Measurements from ENCODE around the gene PLXNA2.

Gene PLXNA2

DNA sequence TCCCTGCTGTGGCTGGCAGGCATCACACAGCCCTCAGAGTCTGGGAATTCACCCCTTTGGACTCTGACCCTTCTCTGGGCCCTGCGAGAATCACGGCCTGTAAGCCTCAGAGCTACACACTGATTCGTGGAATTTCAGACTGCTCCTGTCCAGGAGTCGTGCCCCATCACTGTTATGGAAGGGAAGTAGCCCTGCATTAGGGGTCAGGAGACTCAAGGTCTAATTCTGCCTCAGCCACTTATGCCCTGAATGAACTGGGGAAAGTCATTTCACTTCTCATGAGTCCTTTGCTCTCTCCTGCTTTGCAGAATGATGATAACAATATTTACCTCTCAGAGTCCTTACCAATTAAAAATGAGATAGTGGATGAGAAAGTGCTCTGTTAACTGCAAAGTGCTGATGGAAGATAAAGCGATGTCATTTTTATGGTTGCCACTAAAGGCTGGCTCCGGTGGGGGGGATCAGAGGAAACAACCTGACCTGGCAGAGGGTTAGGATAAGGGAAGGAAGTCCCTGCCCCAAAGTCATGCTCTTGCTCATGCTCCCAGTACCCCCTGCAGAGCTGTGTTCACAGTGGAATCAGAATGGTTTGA, 184.7 kb downstream of the PLXNA2 start:
- no peak for DNase-seq

GRCh38 chr1:208058756-208059155, 185.4 kb downstream of the PLXNA2 start:
- no peak for DNase-seq

DNA sequence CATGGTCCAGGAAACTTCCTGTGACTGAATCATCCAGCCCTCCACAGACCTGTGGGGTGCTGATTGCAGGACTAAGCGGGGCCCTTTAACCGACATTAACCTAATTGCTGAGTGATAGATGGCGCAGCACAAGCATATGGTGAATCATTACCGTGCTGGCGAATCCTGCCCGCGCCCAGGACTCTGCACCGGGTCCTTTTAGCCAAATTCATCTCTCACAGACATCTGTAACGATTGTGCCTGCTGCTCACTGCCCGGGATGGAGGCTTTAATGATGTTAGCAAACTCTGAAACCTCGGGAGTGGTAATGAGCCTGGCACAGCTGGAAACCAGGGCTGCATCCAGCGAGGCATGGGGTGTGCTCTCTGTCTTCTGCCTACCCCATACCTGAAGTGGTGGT, 185.9 kb downstream of the PLXNA2 start:
- no peak for DNase-seq

GRCh38 chr1:208057056-208057455, 187.1 kb downstream of the PLXNA2 start:
- no peak for DNase-seq

GRCh38 chr1:208055535-208055934, 188.6 kb downstream of the PLXNA2 start:
- no peak for DNase-seq

DNA sequence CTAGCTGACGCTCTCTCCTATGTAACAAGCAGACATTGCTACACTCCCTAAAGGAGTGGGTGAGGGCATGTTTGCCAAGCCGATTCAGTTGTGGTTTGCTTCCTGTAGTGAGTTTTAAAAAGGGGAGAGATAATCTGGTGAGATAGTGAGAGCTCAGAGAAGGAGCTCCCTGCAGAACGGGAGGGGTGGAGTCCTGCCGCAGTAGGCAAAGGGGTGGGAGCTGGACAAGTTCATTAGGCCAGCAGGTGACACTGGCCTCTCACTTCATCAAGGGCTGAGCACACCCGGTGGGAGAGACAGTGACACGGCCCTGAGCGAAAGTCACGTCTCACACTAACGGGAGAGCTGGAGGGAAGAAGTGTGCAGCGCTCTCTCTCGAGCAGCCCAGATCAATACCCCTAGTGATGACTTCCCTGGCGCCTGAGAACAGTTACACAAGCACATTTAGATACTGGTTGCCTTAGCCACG, 189.2 kb downstream of the PLXNA2 start:
- no peak for DNase-seq

GRCh38 chr1:208054485-208054884, 189.7 kb downstream of the PLXNA2 start:
- DNase-seq: no peak

GRCh38 chr1:208053661-208054060, 190.5 kb downstream of the PLXNA2 start:
- DNase-seq: no peak

- DNase-seq: no peak
These were observed 191.2 kb downstream of the PLXNA2 start for GRCh38 chr1:208052926-208053407.

DNA sequence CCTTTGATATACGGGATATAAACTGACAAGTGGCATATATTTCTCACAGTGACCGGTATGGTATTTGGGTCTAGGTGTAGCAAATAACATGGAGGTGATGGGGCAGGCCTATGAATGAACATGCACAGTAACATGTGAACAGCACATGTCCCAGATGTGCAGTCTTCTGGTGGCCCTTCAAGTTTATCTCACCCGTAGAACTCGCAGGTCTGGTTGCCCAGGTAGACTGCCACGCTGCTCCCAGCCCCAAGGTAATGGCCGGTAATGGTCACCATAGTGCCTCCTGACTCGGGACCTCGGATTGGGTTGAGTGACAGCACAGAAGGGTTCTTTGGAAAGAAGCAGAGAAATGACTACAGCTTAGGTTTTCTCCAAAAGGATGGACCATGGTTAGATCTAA, 192.0 kb downstream of the PLXNA2 start:
- no peak for DNase-seq

- no peak for DNase-seq
These were observed 192.5 kb downstream of the PLXNA2 start for GRCh38 chr1:208051651-208052050.

DNA sequence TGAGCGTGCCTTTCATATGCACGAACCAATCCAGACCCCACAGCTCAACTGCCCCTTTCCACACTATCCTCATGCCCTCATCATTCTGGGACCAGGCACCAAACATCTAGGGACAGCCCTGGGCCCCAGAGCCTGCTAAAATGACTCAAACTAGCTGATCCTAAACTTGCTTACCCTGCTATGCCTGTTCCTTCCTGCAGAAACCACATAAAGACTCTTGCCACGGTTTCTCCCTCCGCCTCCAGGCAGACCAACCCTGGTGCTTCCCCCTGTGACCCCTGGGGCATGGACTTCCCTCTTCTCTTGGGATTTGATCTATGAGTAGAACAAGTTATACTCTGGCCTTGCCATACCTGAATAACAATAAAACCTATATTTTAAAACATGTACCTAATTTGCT, 195.3 kb downstream of the PLXNA2 start:
- no peak for DNase-seq

- DNase-seq: no peak
These were observed 196.2 kb downstream of the PLXNA2 start for GRCh38 chr1:208047975-208048374.

DNA sequence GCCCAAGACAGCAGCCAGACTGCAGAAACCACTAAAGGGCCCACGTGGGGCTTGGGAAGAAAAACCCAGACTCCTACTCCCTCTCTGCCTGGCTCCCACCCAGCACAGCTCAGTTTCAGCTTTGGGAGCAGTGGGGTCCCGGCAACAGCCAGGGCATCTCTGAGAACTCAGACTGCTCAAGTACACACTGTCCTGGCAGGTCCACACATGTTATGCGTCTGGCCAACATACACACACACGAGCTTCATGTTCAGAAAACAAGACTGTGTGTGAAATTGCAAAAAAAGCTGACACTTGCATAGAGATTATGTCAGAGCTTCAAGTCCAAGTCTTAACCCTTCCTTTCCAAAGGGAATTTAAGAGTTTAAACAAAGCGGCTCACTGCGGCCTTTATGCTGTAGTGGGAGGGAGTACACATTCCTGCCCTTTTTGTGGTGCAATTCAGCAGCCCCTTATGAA, 196.7 kb downstream of the PLXNA2 start:
- no peak for DNase-seq

- no peak for DNase-seq
These were observed 198.5 kb downstream of the PLXNA2 start for GRCh38 chr1:208045463-208046260.

DNA sequence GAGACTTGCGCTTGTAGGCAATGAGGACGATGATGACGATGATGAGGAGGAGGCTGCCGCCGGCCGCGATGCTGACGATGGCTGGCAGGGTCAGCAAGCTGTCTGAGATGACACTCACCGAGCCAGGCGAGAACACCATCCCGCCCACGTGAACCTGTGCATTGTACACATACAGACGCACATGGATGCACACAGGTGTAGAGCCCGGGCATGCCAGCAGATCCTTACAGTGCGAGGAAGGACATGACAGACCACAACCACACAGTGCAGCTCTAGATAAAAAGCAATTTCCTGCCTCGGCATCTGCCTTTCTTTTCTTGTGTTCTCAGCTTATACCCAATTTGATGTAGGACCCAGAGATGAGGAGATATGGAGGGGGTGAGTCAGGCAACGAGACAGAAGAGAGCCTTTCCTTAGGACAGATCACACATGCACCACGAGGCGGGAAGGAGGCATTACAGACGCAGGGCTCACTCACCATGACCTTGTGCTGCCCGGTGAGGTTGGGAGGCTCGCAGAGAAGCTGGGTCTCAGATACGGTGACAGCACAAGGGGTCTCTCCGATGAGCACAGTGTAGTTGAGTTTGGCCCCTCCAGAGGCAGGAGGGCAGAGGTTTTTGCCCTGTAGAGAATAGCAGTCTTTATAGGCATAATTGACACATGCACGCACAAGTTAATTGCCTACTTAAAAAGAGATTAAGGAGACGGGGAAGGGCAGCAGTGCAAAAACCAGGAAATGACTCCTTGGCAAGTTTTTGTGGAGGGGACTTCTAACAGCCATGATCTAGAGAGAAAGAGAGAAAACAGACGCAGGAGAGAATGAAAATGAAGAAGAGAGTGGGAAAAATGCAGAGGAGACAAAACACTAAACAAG, 199.4 kb downstream of the PLXNA2 start:
- no peak for DNase-seq

DNA sequence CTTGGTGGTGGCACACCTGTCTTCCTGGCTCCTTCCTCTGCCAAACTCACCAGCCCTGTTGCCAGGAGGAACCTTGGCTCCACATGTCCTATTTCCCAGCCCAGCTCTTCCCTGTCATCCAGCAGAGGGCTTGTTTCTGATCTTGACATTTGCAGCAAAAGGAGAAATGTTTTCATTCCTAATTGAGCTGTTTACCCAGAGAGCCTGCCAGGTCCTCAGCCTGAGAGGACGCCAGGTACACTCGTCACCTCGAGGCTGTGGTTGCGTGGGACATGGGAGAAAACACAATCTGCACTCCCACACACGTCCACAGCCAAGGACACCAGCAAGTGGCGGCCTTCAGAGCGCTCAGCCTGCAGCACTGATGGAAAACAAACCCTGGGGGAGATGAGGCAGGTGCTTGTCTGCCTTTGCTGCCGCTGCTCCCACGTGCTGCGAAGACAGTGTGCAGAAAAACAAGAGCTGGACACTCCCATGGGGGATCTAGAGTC, 200.4 kb downstream of the PLXNA2 start:
- no peak for DNase-seq

DNA sequence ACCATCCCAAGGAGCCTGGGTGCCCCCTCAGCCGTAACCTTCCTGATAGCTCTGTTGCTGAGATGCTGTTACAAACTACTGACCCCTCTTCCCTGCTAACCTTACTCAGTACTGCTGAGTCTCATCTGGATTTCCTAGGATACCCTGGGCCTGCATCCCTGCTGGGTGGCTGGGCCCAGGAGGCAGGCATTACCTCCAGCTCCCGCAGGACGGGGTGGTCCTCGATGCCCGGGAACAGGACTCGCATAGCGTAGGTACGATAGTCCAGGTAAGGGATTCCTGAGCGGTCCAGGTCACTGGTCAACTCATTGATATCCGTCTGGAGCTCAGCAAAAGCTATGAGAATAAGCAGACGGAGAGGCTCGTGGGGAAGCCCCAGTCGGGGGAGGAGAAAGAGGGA, 201.3 kb downstream of the PLXNA2 start:
- DNase-seq: no peak

DNA sequence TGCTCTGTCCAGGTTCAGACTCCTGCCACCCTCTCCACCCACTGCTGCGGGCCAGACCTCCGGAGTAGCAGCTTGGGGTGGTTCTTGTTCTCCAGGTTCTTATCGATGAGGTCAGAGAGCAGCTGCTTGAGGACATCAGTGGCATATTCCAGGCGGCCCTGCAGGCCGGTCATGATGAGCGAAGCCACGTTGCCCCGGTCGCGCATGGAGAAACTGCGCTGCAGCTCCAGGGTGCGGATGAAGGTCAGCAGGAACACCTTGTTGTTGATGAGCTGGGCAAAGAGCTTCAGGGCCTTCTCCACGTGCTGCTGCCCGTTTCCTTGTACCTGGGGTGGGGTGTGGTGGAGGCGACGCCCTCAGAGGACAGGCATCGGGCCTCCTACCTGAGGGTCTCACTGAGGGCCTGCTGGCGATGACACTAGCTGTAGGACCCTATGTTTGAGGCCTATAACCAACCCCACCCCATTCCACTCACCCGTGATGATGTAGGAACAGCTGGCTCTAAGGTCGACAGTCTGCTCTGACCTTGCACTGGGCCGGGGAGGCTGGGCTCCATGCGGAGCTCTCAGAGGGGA, 202.1 kb downstream of the PLXNA2 start:
- no peak for DNase-seq

DNA sequence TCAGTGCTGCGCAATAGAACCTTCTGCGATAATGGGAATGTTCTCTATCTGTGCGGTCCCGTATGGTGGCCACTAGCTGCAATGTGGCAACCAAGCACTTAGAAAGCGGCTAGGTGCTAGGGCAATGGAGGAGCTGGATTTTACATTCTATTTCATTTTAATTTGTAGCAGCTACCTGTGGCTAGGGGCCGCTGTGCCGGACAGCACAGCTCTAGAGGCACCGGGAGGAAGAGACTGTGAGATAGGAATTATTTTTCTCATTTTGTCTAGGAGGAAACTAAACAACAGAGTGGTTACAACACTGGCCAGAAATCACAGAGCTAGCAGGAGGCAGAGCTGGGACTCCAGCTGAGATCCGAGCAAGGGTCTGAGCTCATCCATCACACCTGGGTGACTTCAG, 202.7 kb downstream of the PLXNA2 start:
- DNase-seq: no peak

- no peak for DNase-seq
These were observed 203.3 kb downstream of the PLXNA2 start for GRCh38 chr1:208040821-208041297.

DNA sequence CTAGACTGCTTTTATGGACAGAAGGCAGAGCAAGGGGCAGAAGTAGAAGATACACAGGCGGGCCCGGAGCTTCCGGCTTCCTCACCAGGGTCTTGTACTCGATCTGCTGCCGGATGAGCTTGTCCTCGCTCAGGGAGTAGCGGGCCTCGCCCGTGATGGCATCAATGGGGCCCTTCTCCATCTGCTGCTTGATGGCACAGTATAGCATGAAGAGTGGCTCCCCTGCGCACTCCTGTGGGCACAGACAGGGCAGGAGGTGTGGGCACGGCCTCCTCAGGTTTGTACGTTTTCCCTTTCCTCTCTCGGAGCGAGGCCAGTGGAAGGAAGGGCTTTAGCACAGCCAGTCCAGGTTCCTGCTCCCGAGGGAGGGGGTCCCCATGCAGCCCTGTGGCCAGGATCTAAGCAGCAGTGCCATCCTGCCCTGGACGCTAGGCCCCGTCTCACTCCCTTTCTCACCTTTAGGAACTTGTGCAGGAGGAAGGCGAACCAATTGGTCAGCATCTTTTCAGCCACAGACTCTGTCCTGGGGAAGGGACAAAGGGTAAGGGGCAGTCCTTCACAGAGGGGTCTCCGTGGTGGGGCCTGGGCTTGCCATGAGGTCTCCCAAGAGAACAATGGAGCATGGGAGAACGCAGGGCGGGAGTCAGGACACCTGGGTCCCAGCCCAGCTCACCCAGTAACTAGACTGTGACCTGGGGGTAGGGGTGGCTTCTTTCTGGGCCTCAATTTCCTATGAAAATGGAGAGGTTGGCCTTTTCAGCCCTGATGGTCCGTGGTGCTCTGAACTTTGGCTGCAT, 204.4 kb downstream of the PLXNA2 start:
- no peak for DNase-seq
